MCF 10A (cell line): ENCODE data around the gene UCN2. TPM values are rescaled to one million over a fixed set of nuclear protein-coding genes. Genes with fewer than 3 reads are reported as not detected.

Experiments used
- BruUV-seq: library from RNA; stranded (reverse); fragments of 400-500 nt; replicated peaks from 2 replicates; lab custom pipeline; 2021; lab: Mats Ljungman, UMichigan
- CTCF ChIA-PET: fragments of 300-600 bp; sonication (Branson Sonifier 250); formaldehyde crosslinking; extraction: SDS; loops from one replicate; lab custom pipeline; 2021; ENCODE audit warnings: antibody characterized with exemption, inconsistent platforms; lab: Yijun Ruan, JAX
- POLR2A ChIA-PET: fragments of 300-600, 350-650 bp; sonication (Branson Sonifier 250); formaldehyde crosslinking; extraction: SDS; loops from one replicate; lab custom pipeline; 2020; ENCODE audit warnings: antibody characterized with exemption, inconsistent platforms; lab: Yijun Ruan, JAX
- DNase-seq: peaks from one replicate; pipeline ENCODE4 v3.0.0-alpha.2; 2018; ENCODE audit not compliant: unreplicated experiment
- H3K27ac Mint-ChIP-seq: one replicate; pipeline ENCODE4 v1.8.0; 2022; ENCODE audit warnings: mild to moderate bottlenecking, low read depth, mixed read lengths; ENCODE audit not compliant: unreplicated experiment
- H3K27me3 Mint-ChIP-seq: one replicate; pipeline ENCODE4 v1.8.0; 2022; ENCODE audit warnings: mixed read lengths; ENCODE audit not compliant: insufficient read depth, unreplicated experiment
- H3K36me3 Mint-ChIP-seq: one replicate; pipeline ENCODE4 v1.8.0; 2022; ENCODE audit warnings: mild to moderate bottlenecking, moderate library complexity, mixed read lengths; ENCODE audit not compliant: insufficient read depth, unreplicated experiment
- H3K4me1 Mint-ChIP-seq: one replicate; pipeline ENCODE4 v1.8.0; 2022; ENCODE audit warnings: mixed read lengths; ENCODE audit not compliant: insufficient read depth, unreplicated experiment
- H3K4me3 Mint-ChIP-seq: one replicate; pipeline ENCODE4 v1.8.0; 2022; ENCODE audit warnings: mild to moderate bottlenecking, moderate library complexity, mixed read lengths; ENCODE audit not compliant: unreplicated experiment
- H3K9me3 Mint-ChIP-seq: one replicate; pipeline ENCODE4 v1.8.0; 2022; ENCODE audit warnings: mixed read lengths; ENCODE audit not compliant: unreplicated experiment
- intact Hi-C: fragments of 100-400 bp; cut with micrococcal nuclease; formaldehyde crosslinking; loops from 2 replicates; pipeline ENCODE4 v1.14.1; 2022
- total RNA-seq: library from RNA; stranded (reverse); gene quantifications from 2 replicates; pipeline ENCODE4 v1.2.3, GENCODE V29; 2022
- TF ChIP-seq, protein P1 (sequence below): fragments of 200-600 bp; IDR thresholded peaks from one replicate; pipeline ENCODE4 v1.8.0; 2022; ENCODE audit warnings: antibody characterized with exemption, mild to moderate bottlenecking; ENCODE audit not compliant: unreplicated experiment

UCN2 gene
- total RNA-seq, 1 experiment from 2014 or later, result 3.8 TPM

DNA sequence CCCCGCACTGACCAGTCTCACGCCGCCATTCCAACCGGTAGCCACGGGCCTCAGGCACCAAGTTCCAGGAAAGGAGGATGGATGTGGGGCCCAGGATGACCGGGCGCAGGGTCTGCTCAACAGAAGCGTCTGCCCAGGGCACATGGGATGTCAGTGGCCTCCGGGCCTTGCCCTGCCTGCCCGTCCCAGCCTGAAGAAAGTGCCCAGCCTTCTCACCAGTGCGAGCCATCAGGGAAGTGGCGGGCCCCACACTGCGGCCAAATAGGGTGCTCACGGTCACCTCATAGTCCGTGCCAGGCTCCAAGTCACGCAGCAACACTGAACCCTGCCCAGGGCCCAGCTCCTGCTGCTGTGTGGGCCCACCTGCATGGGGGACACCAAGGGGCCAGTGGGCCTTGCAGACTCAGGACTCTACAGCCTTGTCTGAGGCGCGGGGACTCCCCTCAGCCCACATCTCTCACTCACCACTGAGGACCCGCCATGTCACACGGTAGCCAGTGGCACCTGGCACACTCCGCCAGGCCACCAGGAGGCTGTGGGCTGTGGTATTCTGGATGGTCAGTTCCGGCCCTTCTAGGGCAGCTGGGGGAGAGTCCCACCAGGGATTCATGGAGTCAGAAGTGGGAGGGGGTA, 28.4 kb upstream of the UCN2 start:
- Mint-ChIP-seq H3K4me1 (peaks cover 28% of the 10 kb centered on the region), H3K36me3 (peaks cover 26% of the 10 kb centered on the region), H3K27me3 (no peaks in the 10 kb centered on the region), H3K27ac (no peak overlapping the region), H3K4me3 (no peak overlapping the region), H3K9me3 (no peaks in the 10 kb centered on the region)
- ChIA-PET POLR2A (no interaction called here), CTCF (no interaction called here)
- BruUV-seq, result no TSS peak
- TF ChIP-seq, protein P1, sequence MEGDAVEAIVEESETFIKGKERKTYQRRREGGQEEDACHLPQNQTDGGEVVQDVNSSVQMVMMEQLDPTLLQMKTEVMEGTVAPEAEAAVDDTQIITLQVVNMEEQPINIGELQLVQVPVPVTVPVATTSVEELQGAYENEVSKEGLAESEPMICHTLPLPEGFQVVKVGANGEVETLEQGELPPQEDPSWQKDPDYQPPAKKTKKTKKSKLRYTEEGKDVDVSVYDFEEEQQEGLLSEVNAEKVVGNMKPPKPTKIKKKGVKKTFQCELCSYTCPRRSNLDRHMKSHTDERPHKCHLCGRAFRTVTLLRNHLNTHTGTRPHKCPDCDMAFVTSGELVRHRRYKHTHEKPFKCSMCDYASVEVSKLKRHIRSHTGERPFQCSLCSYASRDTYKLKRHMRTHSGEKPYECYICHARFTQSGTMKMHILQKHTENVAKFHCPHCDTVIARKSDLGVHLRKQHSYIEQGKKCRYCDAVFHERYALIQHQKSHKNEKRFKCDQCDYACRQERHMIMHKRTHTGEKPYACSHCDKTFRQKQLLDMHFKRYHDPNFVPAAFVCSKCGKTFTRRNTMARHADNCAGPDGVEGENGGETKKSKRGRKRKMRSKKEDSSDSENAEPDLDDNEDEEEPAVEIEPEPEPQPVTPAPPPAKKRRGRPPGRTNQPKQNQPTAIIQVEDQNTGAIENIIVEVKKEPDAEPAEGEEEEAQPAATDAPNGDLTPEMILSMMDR, result no peak
- intact Hi-C loops, result no loop called here
- DNase-seq, result no peak

DNA sequence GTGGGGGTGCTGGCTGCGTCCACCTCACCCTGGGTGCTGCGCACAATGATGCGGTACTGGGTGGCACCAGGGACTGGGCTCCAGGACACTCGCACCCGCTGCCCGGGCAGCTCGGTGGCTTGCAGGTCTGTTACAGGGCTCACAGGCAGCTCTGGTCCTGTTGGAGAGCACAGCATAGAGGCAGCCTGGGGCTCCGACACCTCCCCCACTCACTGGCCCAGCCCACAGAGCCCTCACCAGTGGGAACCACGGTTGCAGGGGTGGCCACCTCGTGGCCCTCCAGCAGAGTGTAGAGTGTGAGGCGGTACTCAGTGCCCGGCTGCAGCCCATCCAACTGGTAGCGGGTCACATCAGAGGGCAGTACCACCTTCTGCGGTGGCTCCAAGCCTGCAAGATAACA, 27.9 kb upstream of the UCN2 start:
- intact Hi-C loops, result no loop called here
- Mint-ChIP-seq H3K36me3 (peaks cover 26% of the 10 kb centered on the region), H3K27ac (peak overlapping the region; percentile 53), H3K9me3 (no peaks in the 10 kb centered on the region), H3K27me3 (no peaks in the 10 kb centered on the region), H3K4me3 (no peak overlapping the region), H3K4me1 (peaks cover 22% of the 10 kb centered on the region)
- POLR2A ChIA-PET, result no interaction called here
- CTCF ChIA-PET, result no interaction called here
- TF ChIP-seq, protein P1, result no peak
- no peak for DNase-seq
- BruUV-seq, result no TSS peak

DNA sequence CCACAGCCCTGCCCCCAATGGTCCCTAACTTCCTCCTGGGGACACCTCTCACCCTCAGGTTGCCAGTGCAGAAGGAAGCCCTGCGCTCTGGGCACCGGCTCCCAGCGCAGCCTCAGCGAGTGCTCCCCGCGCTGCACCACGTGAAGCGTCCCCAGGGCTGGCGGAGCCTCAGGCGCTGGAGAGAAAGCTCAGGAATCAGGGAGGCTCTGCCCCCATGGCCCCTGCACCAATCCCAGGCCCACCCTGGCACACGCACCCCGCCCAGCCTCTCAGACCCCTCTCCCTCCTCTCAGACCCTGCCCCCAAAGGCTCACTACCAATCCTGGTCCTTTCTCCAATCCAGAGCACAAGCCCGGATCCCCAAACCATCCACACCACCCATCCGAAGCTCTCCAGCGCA, 24.6 kb upstream of the UCN2 start:
- BruUV-seq, result no TSS peak
- ChIA-PET POLR2A (no interaction called here), CTCF (interaction anchor here (0.7 to 1.3 kb wide), 3 partner anchors 27 to 32 kb away, joined by 3 to 4 read pairs (median 3); no protein-coding TSS in a partner anchor)
- H3K36me3 Mint-ChIP-seq, result peaks cover 39% of the 10 kb centered on the region
- H3K4me3 Mint-ChIP-seq, result no peak overlapping the region
- no peak for DNase-seq
- H3K4me1 Mint-ChIP-seq, result peaks cover 13% of the 10 kb centered on the region
- intact Hi-C loops, result no loop called here
- H3K9me3 Mint-ChIP-seq, result no peaks in the 10 kb centered on the region
- no peak overlapping the region for H3K27ac Mint-ChIP-seq
- H3K27me3 Mint-ChIP-seq, result no peaks in the 10 kb centered on the region
- TF ChIP-seq, protein P1, result no peak

DNA sequence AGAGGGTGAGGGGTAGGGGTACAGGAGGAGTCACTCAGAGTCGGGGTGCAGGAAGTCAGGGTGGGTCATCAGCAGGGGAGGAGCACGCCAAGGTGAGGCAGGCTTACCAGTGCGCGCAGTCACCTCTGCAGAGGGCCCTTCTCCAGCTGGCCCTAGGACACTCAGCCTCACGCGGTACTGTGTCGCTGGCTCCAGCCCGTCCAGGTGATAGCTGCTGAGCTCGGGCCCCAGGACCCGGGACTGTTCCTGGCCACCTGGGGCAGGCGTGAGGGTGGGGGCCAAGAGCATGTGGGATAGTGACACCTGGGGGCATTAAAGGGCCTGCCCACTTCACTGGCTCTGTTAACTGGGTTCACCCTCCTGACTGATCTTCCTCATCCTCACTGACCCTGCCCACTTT, 24.1 kb upstream of the UCN2 start:
- peaks cover 13% of the 10 kb centered on the region for H3K4me1 Mint-ChIP-seq
- intact Hi-C loops, result no loop called here
- ChIA-PET CTCF (interaction anchor here (0.5 to 1.3 kb wide), 3 partner anchors 26 to 277 kb away, joined by 3 to 4 read pairs (median 3); no protein-coding TSS in a partner anchor), POLR2A (interaction anchor here (0.6 kb wide), 1 partner anchor 99 kb away, joined by 4 read pairs; no protein-coding TSS in a partner anchor)
- no peak for DNase-seq
- TF ChIP-seq, protein P1, result no peak
- H3K27ac Mint-ChIP-seq, result peak overlapping the region; percentile 6
- BruUV-seq, result no TSS peak
- no peak overlapping the region for H3K4me3 Mint-ChIP-seq
- H3K27me3 Mint-ChIP-seq, result no peaks in the 10 kb centered on the region
- H3K9me3 Mint-ChIP-seq, result no peaks in the 10 kb centered on the region
- H3K36me3 Mint-ChIP-seq, result peaks cover 43% of the 10 kb centered on the region
